ENCODE results near the gene RPS6KA3. TPM values are rescaled to one million over a fixed set of nuclear protein-coding genes. Genes with fewer than 3 reads are reported as not detected.

Gene RPS6KA3
- total and polyA plus RNA-seq, 2 donors (not counting 1 experiment from before 2014, with no cell fraction given) = 17.0 to 63.0 TPM

DNA sequence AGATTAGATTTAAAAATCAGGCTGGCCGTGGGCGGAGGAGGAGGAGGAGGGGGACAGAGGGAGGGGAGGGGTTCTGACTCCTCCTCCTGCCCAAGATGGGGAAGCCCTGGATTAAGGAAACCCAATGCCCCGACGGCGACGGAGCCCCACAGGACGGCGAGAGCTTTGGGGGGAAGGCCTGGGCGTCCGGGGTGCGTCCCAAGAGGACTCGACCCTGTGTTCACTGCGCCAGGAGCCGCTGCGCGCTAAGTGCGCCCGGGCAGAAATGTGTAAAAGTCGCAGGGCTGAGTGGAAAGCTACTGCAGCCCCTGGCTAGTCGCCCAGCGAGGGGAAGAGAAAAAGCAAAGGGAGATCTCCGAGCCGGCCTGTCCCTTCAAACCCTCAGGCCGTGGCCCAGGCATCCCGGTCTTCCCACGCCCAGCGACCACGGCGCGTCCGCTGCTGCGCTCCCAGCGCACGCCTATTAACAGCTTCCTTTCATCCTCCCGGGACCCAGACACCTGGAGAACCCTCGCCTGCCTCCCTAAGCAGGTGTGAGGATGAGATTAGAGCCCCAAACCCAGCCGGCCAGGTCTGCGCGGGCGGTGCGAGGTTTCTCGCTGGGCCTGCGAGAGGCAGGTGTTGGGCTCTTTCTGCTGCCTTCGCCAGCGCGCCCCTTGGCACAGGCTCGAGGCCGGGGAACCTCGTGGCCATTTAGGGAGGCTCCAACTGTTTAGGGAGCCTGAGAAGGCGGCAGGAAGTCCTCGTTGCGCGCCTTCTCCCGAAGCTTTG is 1.4 kb upstream of the RPS6KA3 start:
- Histone ChIP-seq H3K27me3 (replicated peaks in 1 of 4; ENCODE audit: control extremely low read depth in 1 of 4, control insufficient read depth in 3 of 4, insufficient read depth in 4 of 4, low read length in 3 of 4) (no peaks in the 10 kb centered on the region), H3K4me1 (ENCODE audit: control insufficient read depth in 2 of 2, insufficient read depth in 2 of 2, low read length in 2 of 2) (peaks cover 14 to 24% of the 10 kb centered on the region in 2 donors), H3K4me3 (ENCODE audit: control extremely low read depth in 1 of 5, extremely low read depth in 1 of 5, insufficient read depth in 1 of 5, low read depth in 2 of 5, low read length in 4 of 5) (peak overlapping the region; percentile 22 to 83 (median 73)), H3K79me2 (ENCODE audit: control insufficient read depth, insufficient read depth, low read length) (peaks cover 28% of the 10 kb centered on the region), H4K20me1 (ENCODE audit: control insufficient read depth, insufficient read depth, low read length, poor library complexity, severe bottlenecking) (no peaks in the 10 kb centered on the region), H2AFZ (ENCODE audit: insufficient read depth, low read depth, low read length, poor library complexity, severe bottlenecking) (peak overlapping the region; percentile 79), H3K36me3 (replicated peaks in 1 of 2; ENCODE audit: control extremely low read depth in 1 of 2, control insufficient read depth in 1 of 2, extremely low read depth in 1 of 2, insufficient read depth in 2 of 2, low read length in 1 of 2) (no peaks in the 10 kb centered on the region), H3K9me3 (ENCODE audit: control extremely low read depth in 1 of 3, control insufficient read depth in 2 of 3, insufficient read depth in 1 of 3, low read length in 2 of 3) (no peaks in the 10 kb centered on the region), H3K9ac (ENCODE audit: low read length) (peak overlapping the region; percentile 70), H3K27ac (ENCODE audit: low read length in 2 of 2) (peak overlapping the region in 1 of 2 donors; percentile 88), H3K4me2 (replicated peaks; ENCODE audit: low read depth, low read length, poor library complexity, severe bottlenecking) (peak overlapping the region; percentile 87)
- TF ChIP-seq, protein P1, sequence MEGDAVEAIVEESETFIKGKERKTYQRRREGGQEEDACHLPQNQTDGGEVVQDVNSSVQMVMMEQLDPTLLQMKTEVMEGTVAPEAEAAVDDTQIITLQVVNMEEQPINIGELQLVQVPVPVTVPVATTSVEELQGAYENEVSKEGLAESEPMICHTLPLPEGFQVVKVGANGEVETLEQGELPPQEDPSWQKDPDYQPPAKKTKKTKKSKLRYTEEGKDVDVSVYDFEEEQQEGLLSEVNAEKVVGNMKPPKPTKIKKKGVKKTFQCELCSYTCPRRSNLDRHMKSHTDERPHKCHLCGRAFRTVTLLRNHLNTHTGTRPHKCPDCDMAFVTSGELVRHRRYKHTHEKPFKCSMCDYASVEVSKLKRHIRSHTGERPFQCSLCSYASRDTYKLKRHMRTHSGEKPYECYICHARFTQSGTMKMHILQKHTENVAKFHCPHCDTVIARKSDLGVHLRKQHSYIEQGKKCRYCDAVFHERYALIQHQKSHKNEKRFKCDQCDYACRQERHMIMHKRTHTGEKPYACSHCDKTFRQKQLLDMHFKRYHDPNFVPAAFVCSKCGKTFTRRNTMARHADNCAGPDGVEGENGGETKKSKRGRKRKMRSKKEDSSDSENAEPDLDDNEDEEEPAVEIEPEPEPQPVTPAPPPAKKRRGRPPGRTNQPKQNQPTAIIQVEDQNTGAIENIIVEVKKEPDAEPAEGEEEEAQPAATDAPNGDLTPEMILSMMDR (IDR thresholded peaks at IDR 0.05) = no peak
- TF ChIP-seq EZH2 (IDR thresholded peaks at IDR 0.05; ENCODE audit: borderline replicate concordance, insufficient read depth, low read depth, low read length, poor library complexity, severe bottlenecking) = no peak
- 19% methylated on average over 37 of the region's 54 CpGs for WGBS (ENCODE audit: insufficient coverage)
- ATAC-seq (ENCODE audit: low read depth) (no peak), DNase-seq (peak; percentile 58)
- H3K4me1 Mint-ChIP-seq = peaks cover 16% of the 10 kb centered on the region
- ChIA-PET POLR2A (interaction anchor here (1.0 to 1.5 kb wide), 2 partner anchors 42 to 146 kb away, joined by 3 to 4 read pairs; no protein-coding TSS in a partner anchor), CTCF (interaction anchor here (2.1 kb wide), 1 partner anchor 15 kb away, joined by 6 read pairs; no protein-coding TSS in a partner anchor)
- H3K4me3 Mint-ChIP-seq = peak overlapping the region; percentile 90
- H3K27me3 Mint-ChIP-seq = no peaks in the 10 kb centered on the region
- no peaks in the 10 kb centered on the region for H3K9me3 Mint-ChIP-seq (ENCODE audit: insufficient read depth)
- H3K27ac Mint-ChIP-seq = peak overlapping the region; percentile 72
- intact Hi-C loops (cut with micrococcal nuclease) = loop anchor here (1.0 to 10.0 kb wide), 6 partner anchors 47 to 1843 kb away; partner anchors contain the start of genes CDKL5, CNKSR2, EIF1AX and RS1

GRCh38 chrX:20267607-20267930 is 860 bp upstream of the RPS6KA3 start:
- Histone ChIP-seq H3K36me3 (replicated peaks in 1 of 2; ENCODE audit: control extremely low read depth in 1 of 2, control insufficient read depth in 1 of 2, extremely low read depth in 1 of 2, insufficient read depth in 2 of 2, low read length in 1 of 2) (no peaks in the 10 kb centered on the region), H3K27ac (ENCODE audit: low read length in 2 of 2) (peak overlapping the region; percentile 78 to 88), H3K79me2 (ENCODE audit: control insufficient read depth, insufficient read depth, low read length) (peaks cover 28% of the 10 kb centered on the region), H3K27me3 (replicated peaks in 1 of 4; ENCODE audit: control extremely low read depth in 1 of 4, control insufficient read depth in 3 of 4, insufficient read depth in 4 of 4, low read length in 3 of 4) (no peaks in the 10 kb centered on the region), H3K4me1 (ENCODE audit: control insufficient read depth in 2 of 2, insufficient read depth in 2 of 2, low read length in 2 of 2) (peaks cover 16 to 25% of the 10 kb centered on the region in 2 donors), H2AFZ (ENCODE audit: insufficient read depth, low read depth, low read length, poor library complexity, severe bottlenecking) (peak overlapping the region; percentile 79), H3K4me2 (replicated peaks; ENCODE audit: low read depth, low read length, poor library complexity, severe bottlenecking) (peak overlapping the region; percentile 87), H4K20me1 (ENCODE audit: control insufficient read depth, insufficient read depth, low read length, poor library complexity, severe bottlenecking) (no peaks in the 10 kb centered on the region), H3K9ac (ENCODE audit: low read length) (peak overlapping the region; percentile 70), H3K9me3 (ENCODE audit: control extremely low read depth in 1 of 3, control insufficient read depth in 2 of 3, insufficient read depth in 1 of 3, low read length in 2 of 3) (no peaks in the 10 kb centered on the region), H3K4me3 (ENCODE audit: control extremely low read depth in 1 of 5, extremely low read depth in 1 of 5, insufficient read depth in 1 of 5, low read depth in 2 of 5, low read length in 4 of 5) (peak overlapping the region; percentile 22 to 83 (median 73))
- TF ChIP-seq EZH2 (IDR thresholded peaks at IDR 0.05; ENCODE audit: borderline replicate concordance, insufficient read depth, low read depth, low read length, poor library complexity, severe bottlenecking) = no peak
- TF ChIP-seq, protein P1 (IDR thresholded peaks at IDR 0.05) = no peak
- Mint-ChIP-seq H3K4me3 (peak overlapping the region; percentile 90), H3K27me3 (no peaks in the 10 kb centered on the region), H3K27ac (peak overlapping the region; percentile 99), H3K9me3 (ENCODE audit: insufficient read depth) (no peaks in the 10 kb centered on the region), H3K4me1 (peaks cover 17% of the 10 kb centered on the region)
- POLR2A ChIA-PET = interaction anchor here (0.6 to 1.5 kb wide), 3 partner anchors 42 to 147 kb away, joined by 3 to 4 read pairs (median 3); no protein-coding TSS in a partner anchor
- no peak for ATAC-seq (ENCODE audit: low read depth)
- DNase-seq = no peak
- no CpG with 5 or more reads among the region's 14 CpGs for WGBS (ENCODE audit: insufficient coverage)
- intact Hi-C loops (cut with micrococcal nuclease) = loop anchor here (1.0 to 10.0 kb wide), 6 partner anchors 47 to 1843 kb away; partner anchors contain the start of genes CDKL5, CNKSR2, EIF1AX and RS1
- CTCF ChIA-PET = no interaction called here
